Superior temporal gyrus (tissue), 1 donor: ENCODE measurements around the gene CNKSR2.
A peak's percentile ranks its signal among the peaks of the same experiment; 100 is the strongest.
"Not testable (repeated sequence)": the region's sequence is repeated elsewhere in the genome, so short reads cannot be mapped to it uniquely, and the experiment has no call there.

Source experiments
- DNase-seq: peaks from one replicate; pipeline ENCODE4 v3.0.0-alpha.2; 2016; ENCODE audit errors: extremely low spot score

The CNKSR2 gene

GRCh38 chrX:21440911-21441310, 66.7 kb downstream of the CNKSR2 start:
- no peak for DNase-seq

- no peak for DNase-seq
Observed at GRCh38 chrX:21457718-21458117, 83.5 kb downstream of the CNKSR2 start.

- DNase-seq, result no peak
Observed at GRCh38 chrX:21469071-21469470, 94.9 kb downstream of the CNKSR2 start.

GRCh38 chrX:21476909-21477308, 102.7 kb downstream of the CNKSR2 start:
- no peak for DNase-seq

- DNase-seq, result peak; percentile 56
Observed at GRCh38 chrX:21479695-21480270, 105.6 kb downstream of the CNKSR2 start.

- DNase-seq, result no peak
Observed at GRCh38 chrX:21481761-21482160, 107.5 kb downstream of the CNKSR2 start.

- not testable (repeated sequence) for DNase-seq
Observed at GRCh38 chrX:21484051-21484450, 109.8 kb downstream of the CNKSR2 start.

GRCh38 chrX:21487832-21488231, 113.6 kb downstream of the CNKSR2 start:
- DNase-seq, result no peak

GRCh38 chrX:21490341-21490740, 116.1 kb downstream of the CNKSR2 start:
- no peak for DNase-seq

- DNase-seq, result no peak
Observed at GRCh38 chrX:21493226-21493830, 119.1 kb downstream of the CNKSR2 start.

DNA sequence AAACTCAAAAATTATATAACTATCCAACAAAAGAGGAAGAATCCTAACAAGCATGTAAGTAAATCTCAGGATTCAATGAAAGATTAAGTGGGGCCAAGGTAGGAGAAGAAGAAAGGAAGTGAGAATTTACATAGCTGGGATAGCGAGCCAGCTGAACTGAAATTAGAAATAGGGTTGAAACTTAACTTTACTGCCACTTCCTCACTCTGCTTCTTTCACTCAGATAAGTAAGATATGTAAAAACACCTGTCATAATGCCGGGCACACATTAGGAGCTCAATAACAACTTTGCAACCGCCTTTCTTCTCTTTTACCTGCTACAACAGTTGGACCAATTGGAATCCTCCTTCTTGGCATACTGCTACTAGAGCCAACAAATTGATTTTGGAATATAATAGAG, 129.4 kb downstream of the CNKSR2 start:
- DNase-seq, result no peak

- DNase-seq, result no peak
Observed at GRCh38 chrX:21509912-21510311, 135.7 kb downstream of the CNKSR2 start.

GRCh38 chrX:21524008-21524407, 149.8 kb downstream of the CNKSR2 start:
- DNase-seq, result no peak

- no peak for DNase-seq
Observed at GRCh38 chrX:21528076-21528475, 153.9 kb downstream of the CNKSR2 start.

GRCh38 chrX:21529771-21530170, 155.6 kb downstream of the CNKSR2 start:
- DNase-seq, result no peak

- DNase-seq, result not testable (repeated sequence)
Observed at GRCh38 chrX:21544642-21545041, 170.4 kb downstream of the CNKSR2 start.

DNA sequence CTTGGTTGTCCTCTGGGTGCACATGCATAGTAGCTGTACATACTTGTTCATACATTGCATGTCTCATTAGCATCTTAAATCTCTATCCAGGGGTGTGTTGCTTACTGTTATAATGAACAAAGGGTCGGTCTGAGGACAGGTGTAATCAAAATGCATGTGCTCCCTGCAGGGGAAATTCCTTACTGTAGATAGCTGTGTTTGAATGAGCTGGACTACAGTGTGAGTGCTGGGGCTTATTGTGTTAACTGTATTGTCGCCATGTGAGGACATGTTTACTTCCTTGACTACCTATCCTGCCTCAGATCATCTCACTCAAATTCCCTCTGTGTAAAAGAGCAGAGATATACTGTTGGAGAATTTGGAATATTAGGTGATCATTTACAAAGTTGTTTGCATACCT, 185.2 kb downstream of the CNKSR2 start:
- DNase-seq, result no peak

DNA sequence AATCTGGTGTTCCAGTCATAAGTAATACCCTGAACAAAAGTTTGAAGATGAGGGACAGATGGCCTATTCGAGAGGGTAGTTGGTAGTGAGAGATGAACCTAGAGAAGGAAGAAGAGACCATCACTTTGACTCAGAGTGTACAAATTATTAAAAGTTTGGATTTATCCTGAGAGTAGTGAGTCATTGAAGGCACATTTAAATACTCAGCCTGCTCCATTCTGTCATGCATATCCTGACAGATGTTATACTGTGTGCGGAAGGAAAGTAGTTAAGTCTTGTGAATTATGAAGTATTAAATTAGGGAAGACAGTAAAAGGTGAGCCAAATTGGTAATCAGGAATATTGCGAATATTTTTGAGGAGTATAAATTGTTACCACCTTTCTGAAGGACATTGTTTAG, 190.8 kb downstream of the CNKSR2 start:
- DNase-seq, result no peak

- DNase-seq, result no peak
Observed at GRCh38 chrX:21574793-21575192, 200.6 kb downstream of the CNKSR2 start.

DNA sequence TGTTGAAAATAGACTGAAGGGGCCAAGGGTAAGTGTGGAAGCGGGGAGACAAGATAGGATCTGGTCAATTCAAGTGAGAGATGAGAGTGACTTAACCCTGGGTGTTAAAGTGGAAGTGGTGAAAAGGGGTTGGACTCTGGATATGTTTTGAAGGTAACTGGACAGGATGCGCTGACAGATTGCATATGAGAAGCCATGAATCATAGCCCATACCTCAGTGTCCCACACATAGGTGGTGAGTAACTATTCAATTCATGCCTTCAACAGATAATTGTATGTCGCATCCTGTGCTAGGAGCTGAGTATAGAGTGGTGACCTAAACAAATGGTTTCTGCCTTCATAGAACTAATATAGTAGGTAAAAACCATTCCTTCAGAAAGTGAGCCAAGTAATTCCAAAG, 207.3 kb downstream of the CNKSR2 start:
- DNase-seq, result no peak

GRCh38 chrX:21586001-21586400, 211.8 kb downstream of the CNKSR2 start:
- DNase-seq, result no peak

- no peak for DNase-seq
Observed at GRCh38 chrX:21590012-21590776, 216.0 kb downstream of the CNKSR2 start.

- peak; percentile 51 for DNase-seq
Observed at GRCh38 chrX:21606002-21606401, 231.8 kb downstream of the CNKSR2 start.
